Epithelial cell of prostate (primary cell): ENCODE data around the gene PJA1.

Source experiments
- DNase-seq: peaks from one replicate; pipeline ENCODE4 v3.0.0-alpha.2; 2011; ENCODE audit warnings: low read depth, low spot score
- H3K27ac ChIP-seq: fragments of 450-650 bp; 2 replicates; pipeline ENCODE4 v1.5.1; 2017; ENCODE audit warnings: mild to moderate bottlenecking

PJA1 gene

DNA sequence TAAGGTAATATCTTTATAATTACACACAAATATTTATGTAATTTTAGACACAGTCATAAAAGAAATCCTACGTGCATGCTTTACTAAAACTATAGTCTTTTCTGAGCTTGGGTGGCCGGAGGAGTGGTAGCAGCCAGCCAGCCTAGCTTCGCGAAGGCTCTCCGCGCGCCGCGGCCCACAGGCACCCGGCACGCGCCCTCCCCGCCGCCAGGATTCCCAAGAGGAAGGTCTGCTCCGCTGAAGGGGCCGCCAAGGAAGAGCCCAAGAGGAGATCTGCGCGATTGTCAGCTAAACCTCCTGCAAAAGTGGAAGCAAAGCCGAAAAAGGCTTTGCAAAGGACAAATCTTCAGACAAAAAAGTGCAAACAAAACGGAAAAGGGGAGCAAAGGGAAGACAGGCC lies 8.7 kb upstream of the PJA1 start:
- no peak for DNase-seq
- H3K27ac ChIP-seq: no peak overlapping the region

DNA sequence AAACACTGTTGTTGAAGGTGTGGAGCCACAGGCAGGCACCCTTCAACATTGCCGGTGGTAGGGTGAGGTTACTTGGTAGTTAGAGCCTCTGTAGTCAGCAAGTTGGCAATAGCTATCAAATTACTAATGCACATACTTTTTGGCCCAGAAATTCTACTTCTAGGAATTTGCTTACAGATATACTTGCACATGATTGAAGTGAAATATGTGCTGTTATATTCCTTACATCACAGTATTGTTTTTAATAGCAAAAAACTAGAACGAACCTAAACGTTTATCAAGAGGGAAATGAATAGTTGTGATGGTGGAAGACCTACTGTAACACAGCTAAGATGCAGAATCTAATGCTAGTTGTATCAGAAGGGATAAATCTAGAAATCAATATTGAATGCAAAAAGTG lies 7.7 kb upstream of the PJA1 start:
- no peak for DNase-seq
- H3K27ac ChIP-seq: no peak overlapping the region

DNA sequence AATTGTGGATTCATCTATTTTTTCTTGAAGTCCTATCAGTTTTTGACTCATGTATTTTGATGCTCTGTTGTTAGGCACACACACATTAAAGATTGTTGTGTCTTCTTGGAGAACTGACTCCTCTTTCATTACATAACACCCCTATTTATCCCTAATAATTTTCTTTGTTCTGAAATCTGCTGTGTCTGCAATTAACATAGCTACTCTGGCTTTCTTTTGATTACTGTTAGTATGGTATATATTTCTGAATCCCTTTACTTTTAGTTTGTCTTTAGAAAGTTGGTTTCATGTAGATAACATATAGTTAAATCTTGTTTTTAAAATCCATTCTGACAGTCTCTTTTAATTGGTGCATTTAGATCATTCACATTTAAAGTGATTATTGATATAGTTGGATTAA lies 5.1 kb upstream of the PJA1 start:
- DNase-seq: no peak
- no peak overlapping the region for H3K27ac ChIP-seq

DNA sequence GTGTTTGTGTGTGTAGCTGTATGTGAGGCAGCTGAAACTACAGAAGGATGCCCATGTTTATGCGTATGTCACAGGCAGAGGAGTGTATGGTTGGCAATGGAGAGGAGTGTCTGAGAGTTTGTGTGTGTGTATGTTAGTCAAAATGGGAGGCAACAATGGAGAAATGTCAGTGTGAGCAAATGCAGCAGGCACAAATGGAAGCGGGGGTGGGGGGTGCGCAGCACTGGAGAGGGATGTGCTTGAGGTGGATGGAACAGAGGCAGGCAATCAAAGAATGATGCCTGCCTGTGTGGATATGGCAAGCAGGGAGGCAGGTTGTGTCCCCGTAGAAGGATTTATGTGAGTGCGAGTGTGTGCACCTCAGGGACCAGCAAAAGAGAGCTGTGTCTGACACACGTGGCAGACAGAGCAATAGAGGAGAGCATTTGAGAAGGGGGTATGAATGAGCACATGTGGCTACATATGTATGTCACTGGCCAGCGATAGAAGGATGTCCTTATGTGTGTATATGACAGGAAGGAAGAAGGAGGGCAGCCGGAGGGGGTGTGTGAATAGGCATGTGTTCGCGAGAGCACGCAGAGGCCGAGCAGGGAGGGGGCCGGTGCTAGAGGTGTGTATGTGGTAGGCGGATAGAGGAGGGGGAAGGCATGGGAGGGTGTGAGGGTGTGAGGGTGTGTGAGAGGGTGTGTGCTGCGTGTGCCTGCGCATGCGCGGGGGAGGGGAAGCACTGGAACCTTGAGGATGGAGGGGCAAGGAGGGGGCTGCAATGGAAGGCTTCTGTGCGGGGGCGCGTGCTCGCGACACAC lies 1.1 kb downstream of the PJA1 start:
- no peak for DNase-seq
- H3K27ac ChIP-seq: peak overlapping the region; percentile 50

DNA sequence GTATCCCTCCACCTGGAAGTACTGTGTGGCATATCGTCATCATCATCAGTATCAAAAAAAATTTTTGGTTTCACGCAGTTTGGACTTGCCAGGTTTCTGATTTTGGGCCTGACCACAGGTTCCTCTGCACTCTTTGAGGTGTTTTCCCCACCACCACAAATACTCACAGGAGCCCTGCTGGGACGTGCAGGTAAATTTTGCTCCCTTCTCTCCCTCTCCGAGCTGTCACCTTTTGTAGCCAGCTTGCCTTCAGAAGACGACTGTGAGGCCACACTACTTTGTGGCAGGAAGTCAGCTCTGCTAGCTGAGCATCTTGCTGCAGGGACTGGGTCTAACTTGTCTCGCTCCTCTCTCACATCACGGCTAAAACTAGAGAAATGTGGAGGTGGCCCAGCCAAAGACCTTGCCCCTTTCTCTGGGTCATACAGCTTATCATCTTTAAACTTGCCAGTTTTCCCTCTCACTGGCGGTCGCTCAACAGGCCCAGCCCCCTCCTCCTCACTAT lies 2.8 kb downstream of the PJA1 start:
- H3K27ac ChIP-seq: no peak overlapping the region
- no peak for DNase-seq

DNA sequence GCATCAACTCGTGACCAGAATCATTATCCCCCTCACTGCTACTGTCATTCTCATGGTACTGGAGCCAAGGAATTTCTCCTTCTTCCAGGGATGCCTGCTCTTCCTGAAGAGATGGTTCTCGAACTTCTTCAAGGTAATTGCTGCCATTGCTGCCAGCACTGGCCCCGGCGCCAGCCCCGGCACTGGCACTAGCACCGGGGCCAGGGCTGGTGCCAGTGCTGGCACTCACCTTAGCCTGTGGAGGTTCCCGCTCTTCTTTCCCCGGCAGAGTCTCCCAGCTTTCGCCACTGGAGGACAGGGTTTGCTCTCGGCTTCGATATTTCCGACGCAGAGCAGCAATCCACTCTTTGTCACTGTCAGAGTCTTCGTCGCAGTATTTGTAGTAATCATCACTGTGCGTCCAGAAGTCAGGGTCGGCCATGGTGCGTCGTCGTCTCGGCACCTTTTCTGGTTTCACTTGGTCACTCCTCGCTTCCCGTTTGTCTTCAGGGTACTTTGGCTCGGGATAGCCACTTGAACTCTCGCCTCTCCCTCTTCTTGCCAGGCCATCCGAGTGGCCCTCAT lies 3.4 kb downstream of the PJA1 start:
- DNase-seq: no peak
- H3K27ac ChIP-seq: no peak overlapping the region

DNA sequence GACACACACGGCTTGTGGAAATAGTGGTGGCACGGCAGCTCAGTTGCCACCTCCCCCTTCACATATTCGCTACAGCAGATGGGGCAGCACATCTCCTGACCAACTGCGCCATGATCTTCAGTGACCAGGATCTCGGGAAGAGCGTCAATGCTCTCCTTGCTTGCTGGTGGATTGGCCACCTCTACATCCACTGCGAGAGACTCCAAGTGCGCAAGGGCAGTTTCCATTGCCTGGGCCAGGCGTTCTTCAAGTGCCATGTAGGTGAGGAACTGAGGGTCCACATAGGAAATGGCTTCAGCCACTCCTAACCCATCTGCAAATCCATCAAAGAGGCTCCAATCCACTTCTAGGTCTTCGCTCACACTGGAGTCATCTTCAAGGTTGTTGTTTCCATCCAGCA lies 3.9 kb downstream of the PJA1 start:
- no peak overlapping the region for H3K27ac ChIP-seq
- DNase-seq: no peak

DNA sequence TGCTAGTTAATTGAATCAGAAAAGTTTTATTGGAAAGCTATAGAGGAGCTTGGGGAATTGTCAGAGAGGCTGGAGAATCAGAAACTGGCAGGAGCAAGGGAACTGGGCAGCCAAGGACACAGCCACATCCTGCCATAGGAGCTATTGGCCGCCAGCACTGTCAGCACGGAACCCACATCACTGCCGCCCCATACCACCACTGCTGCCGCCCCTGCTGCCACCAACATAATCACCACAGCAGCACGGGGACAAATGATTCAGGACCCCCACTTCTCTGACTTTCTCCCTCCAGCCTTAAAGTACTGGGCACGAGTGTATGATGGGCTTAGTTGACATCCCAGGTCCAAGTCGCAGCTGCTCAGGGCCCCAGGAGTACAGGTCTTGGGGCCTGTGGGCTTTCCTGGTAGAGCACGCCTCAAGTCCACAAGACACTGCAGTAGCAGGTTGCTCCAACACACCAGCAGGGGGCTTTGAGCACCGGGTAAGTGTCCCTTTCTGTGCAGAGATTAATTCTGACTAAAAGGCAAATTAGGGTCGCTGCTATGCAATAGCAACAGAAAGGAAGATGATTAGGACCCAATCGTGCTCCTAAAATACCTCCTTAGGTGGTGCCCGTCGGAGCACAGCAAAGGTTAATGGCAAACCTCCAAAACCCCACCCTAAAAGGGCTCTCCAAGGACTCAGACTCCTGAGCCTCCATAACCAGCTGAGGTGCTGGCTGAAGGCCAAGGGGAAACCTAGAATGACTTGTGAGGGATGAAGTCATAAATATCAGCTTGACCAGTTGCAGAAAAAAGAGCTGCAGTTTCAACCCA lies 6.9 kb downstream of the PJA1 start:
- DNase-seq: no peak
- H3K27ac ChIP-seq: no peak overlapping the region

DNA sequence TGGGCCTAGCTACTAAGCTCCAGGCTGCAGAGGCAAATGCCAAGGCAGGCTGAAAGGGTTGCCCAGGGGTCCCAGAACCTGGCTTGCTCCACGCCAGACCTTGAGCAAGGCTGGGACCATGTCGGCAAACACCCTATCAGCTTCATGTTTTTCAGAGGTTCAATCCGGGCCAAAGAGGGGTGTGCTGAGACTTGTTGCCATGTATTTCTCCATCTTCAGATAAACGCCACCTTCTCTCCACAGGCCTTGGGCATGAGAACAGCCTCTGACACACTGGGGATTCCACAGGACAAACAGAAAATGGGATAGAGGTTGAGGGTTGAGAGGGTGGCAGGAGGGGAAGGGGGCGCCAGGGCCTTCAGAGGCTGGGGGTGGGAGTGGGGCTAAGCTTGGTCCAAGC lies 8.6 kb downstream of the PJA1 start:
- DNase-seq: no peak

DNA sequence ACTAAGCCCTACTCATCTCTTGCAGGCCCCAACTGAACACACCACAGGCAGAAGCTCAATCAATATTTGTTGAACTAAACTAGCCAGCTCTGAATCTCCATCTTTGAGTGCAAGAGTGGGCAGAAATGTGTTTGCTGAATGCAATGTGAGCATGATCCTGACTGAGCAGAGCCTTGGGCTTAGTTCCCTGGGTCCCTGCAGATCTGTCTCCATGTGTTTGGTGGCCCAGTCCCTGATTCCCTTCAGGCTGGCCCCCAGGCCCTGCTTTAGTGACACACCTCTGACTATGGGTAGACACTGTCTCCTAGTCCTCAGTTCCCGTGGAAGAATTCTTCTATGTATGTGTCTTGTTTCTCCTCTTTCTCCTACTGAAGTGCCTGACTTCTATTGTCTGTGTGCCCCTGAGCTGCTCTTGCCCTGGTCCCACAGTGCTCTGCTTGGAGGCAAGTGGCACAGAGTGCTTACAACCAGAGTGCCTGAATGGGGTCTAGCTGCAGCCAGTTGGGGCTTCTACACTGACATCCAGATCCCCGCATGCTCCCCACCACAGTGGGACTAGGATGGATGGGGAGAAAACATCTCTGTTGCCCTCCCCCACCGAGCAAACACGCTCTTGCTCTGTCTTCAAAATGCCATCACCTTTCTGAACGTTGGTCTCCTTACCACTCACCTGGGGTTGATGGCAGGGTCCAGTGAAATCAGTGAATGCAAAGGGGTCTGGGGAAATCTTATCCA lies 9.3 kb downstream of the PJA1 start:
- no peak overlapping the region for H3K27ac ChIP-seq
- DNase-seq: no peak

More for the DNA sequence above, 8.6 kb downstream of the PJA1 start:
- H3K27ac ChIP-seq: no peak overlapping the region

DNA sequence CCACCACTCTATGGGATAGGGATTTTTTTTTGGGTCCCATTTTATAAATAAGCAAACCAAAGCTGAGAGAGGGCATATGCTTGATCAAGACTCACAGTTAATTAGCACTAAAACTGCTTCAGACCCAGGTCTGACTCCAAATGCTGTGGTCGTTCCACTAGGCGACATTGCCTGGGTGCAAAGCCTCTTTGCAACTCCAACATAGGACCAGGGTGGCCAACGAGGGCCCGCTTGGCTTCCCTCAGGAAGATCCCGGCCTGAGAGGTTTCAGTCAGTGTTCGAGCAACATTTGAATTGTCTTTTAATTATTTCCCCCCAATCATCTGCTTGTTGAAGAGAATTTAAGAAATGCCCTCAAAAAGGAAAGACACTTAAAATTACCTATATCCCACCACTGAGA lies 11.2 kb downstream of the PJA1 start:
- H3K27ac ChIP-seq: no peak overlapping the region
- no peak for DNase-seq

DNA sequence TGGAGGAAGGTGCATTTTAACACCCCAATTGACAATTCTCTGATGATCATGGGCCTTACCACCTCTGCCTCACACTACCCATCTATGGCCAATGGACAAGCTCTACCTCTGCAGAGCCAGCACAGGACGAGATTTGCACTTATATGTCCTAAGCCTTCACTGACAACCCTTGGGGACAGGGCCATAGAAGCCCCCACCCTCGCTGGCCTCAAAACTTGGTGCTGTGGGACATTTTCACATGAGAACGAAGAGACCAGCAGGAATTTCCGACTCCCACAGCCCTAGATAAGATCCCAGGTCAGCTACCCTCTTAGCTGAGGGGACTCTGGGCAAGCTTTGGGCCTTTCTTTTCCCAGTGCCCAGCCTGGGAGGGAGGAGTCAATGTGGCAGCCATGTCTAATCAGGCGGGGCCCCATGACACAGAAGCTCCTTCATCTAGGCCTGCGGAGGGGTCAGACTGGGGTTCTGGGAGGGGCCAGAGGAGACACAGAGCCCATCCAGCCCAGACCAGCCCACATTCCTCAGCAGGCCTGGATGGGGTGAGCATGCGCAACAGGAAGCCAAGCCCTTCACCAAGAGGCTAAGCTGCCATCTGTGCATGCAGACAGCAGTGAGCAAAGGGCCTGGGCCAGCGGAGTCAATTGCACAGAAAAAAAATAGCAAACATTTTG lies 12.1 kb downstream of the PJA1 start:
- H3K27ac ChIP-seq: peak overlapping the region; percentile 94
- DNase-seq: no peak

DNA sequence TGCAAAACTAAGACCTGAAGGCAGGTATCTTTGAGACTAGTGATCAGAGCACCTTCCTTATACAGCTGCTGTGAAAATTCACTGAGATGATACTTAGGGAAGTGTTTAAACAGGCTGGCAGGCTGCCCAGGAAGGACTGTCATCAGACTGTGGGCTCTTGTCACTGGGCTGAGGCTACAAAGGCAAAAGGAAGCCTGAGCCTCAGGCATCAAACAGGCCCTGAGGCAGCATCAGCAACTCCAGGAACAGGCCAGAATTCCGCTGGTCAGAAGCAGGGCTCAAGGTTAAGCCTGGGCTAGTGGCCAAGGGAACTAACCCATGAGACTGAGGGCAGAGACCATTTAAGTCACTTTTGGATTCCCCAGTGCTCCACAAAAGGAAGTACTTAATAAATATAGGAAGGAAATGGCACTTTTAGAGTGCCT lies 12.8 kb downstream of the PJA1 start:
- DNase-seq: no peak
- H3K27ac ChIP-seq: peak overlapping the region; percentile 94

DNA sequence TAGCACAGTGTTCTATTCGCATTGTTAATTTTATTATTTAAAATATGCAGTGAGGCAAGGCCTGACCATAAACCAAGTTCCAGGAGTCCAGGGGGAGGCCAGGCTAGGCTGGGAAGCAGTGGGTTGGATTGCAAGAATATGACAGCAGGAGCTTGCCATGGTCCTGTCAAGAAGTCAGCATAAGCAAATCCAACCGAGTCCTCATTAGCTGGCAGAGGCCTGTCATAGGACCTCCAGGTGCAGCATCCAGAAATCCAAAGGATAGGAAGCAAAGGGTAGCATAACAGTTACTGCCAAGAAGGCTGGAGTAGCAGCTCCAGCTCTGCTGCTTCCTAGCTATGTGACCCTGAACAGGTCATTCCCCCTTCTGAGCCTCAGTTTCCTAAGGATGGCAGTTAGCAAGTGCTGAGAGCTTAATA lies 13.4 kb downstream of the PJA1 start:
- H3K27ac ChIP-seq: peak overlapping the region; percentile 94
- DNase-seq: no peak

DNA sequence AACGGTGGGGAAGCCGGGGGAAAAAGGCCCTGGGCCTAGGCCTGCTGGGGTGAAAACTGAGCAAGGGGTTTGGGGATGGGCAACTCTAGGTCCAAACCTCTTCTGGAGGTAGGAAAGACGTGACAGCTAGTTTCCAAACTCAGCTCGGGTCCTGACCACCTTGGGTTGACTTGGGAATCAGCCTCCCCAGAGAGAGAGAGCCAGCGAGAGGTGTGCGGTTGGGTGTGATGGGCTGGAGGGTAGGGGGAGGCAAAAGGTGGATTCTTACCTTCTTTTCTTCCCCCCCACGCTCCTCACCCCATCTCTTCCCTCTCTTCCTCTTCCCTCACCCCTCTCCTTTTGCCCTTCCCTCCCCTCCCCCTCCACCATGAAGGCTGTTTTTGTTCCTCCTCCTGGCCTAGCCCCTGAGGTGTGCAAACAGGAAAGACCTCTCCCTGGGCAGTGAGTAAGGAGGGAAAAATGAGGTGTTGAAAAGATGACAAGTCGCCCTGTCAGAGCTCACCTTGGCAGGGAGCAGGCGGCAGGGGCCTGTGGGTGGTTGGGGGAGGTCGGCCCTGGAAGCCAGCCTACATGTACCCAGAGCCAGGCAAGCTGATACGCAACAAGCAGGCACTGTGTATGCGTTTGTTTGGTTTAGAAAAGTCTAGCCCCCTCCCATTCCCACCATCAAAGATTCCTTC lies 14.8 kb downstream of the PJA1 start:
- peak; percentile 72 for DNase-seq
- H3K27ac ChIP-seq: peak overlapping the region; percentile 94

DNA sequence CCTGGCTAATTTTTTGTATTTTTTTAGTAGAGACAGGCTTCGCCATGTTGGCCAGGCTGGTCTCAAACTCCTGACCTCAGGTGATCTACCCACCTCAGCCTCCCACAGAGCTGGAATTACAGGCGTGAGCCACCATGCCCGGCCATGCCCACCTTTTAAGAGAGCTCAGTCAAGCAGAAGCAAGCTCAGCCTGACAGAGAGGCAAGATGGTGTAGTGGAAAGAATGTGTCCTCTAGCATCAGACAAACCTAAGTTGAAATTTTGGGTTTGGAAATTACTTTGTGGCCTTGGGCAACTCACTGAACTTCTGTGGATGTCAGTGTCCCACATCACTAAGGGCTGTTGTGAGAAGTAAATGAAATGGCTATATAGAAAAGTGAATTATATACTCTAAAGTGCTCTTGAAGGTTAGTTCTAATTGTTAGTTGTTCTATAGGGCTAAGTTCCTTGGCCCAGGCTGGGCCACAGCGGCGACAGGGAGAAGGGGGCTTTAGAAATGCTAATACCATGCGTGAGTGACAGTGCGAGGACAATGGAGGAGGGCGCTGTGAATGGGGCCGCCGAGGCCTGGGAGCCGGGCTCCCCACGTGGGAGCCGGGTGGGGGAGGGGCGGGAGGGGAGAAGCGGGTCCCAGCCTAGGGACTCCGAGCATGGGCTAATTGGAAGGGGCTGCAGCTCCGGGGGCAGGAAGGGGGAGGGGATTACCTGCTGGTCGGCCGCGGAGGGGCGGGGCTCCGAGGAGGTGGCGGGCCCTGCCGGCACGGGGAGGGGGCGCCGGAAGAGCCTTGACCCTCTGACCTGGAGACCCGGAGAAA lies 15.6 kb downstream of the PJA1 start:
- no peak for DNase-seq
- H3K27ac ChIP-seq: peak overlapping the region; percentile 94

DNA sequence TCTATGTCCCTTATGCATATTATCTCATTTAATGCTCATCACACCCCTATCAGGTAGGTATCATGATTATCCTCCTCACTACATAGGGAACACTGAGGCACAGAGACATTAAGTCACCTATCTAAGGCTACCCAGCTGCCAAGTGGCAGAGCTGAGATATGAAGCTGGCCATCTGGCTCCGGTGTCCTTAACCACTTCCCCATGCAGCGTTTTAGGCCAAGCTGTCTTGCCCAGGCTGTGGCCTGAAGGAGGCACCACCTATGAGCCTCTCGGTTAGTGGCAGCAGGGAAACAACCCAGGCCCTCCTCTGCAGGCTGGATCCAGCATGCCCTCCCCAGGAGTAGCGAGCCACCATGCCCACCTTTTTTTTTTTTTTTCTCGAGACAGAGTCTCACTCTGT lies 16.3 kb downstream of the PJA1 start:
- no peak overlapping the region for H3K27ac ChIP-seq

DNA sequence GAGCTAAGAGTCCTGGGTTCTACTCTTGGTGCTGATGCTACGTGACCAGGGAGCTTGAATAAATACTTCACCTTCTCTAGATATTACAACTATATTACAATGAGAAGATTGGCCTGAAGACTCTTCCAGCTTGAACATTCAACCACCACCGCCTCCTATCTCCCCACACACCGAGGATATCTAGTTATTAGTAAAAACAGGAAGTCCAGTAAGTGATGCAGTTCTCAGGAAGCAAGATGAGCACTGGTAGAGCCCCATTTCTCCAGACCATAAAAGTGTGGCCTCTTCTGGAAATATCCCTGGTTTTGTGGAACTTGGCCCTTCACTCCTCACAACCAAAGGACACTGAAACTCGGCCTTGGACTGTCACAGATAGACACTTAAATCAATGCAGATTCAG lies 18.5 kb downstream of the PJA1 start:
- no peak for DNase-seq
- H3K27ac ChIP-seq: no peak overlapping the region

More for the DNA sequence above, 16.3 kb downstream of the PJA1 start:
- no peak for DNase-seq
